GM21381 (cell line): ENCODE measurements around the gene GRB10.
"Not testable (repeated sequence)": the region's sequence is repeated elsewhere in the genome, so short reads cannot be mapped to it uniquely, and the experiment has no call there.

Experiments used
- ATAC-seq: cut with Tn5 transposase; IDR thresholded peaks from one replicate; pipeline ENCODE4 v1.9.1; 2021; ENCODE audit warnings: mild to moderate bottlenecking, moderate library complexity; ENCODE audit not compliant: unreplicated experiment

GRB10 gene

DNA sequence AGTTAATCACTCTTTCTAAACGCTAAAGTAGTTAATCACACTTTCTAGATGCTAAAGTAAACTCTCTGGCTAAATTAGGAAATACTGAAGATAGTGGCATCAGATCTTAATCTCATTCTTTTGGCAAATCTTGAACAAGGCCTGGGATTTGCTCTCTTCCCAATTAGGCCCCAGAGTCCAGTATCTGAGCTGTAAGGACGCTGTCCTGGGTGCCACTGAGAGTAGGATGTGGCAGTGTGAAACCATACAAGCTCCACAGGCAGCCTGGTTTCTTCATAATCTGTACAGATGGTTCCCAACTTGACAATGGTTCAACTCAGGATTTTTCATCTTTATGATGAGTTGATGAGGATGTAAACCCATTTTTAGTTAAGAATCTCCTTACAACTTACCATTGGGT, 36.9 kb downstream of the GRB10 start:
- no peak for ATAC-seq

DNA sequence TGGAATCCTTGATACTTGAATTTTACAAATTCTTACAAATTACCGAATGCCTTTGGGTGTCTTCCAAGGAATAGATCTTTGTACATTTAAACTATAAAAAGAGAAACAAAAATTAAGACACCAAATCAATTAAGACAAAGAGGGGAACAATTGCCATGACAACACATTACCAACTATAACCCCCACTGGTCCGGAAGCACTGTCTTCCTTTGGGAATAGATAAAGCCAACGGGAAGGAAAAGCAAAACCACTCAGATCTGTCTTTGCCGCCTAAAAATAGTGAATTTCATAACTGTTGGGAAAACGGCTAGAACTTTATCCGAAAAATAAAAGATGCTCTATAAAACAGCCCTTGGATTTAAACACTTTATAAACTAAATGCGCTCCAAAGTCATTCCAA, 37.4 kb downstream of the GRB10 start:
- ATAC-seq, result no peak

- no peak for ATAC-seq
These were observed 38.8 kb downstream of the GRB10 start for GRCh38 chr7:50743893-50744292.

- ATAC-seq, result no peak
These were observed 39.7 kb downstream of the GRB10 start for GRCh38 chr7:50743016-50743415.

- no peak for ATAC-seq
These were observed 40.3 kb downstream of the GRB10 start for GRCh38 chr7:50742401-50742800.

- no peak for ATAC-seq
These were observed 42.8 kb downstream of the GRB10 start for GRCh38 chr7:50739744-50740435.

DNA sequence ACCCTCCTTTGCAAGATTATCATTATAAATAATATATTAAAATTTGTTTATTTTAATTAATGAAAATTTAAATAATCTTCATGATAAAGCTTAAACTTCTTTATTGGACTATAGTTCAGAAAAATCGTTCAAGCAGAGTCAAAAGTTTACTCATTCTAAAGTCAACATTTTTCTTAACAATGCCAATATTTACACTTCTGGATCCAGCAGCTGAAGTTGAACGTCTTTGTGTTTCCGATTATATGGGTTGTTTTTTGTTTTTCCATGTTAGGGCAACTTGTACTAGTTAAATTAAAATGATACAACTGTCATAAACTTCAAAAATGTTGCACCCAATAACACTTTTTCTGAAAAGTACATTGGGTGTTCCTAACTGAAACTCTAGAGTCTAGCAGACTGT, 43.8 kb downstream of the GRB10 start:
- ATAC-seq, result no peak

GRCh38 chr7:50735836-50736235, 46.9 kb downstream of the GRB10 start:
- not testable (repeated sequence) for ATAC-seq

DNA sequence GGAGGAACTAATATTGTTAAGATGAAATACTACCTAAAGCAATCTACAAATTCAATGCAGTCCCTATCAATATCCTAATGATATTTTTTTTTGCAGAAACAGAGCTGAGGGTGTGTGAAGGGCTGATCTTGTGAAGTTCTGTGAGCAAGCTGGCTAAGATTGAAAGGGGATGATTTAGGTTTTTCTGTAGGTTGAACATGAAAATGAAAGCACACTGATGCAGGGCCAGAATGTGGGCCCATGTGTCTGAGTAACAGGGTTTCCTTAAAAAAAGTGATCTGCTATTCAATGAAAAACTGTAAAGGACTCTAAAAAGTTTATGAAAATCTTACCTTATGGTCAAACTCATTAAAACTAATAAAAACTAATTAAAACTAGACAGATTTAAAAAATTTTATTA, 47.4 kb downstream of the GRB10 start:
- no peak for ATAC-seq

- ATAC-seq, result no peak
These were observed 48.5 kb downstream of the GRB10 start for GRCh38 chr7:50734246-50734645.

- ATAC-seq, result no peak
These were observed 49.1 kb downstream of the GRB10 start for GRCh38 chr7:50733552-50733951.

GRCh38 chr7:50731703-50732582, 50.8 kb downstream of the GRB10 start:
- ATAC-seq, result no peak

DNA sequence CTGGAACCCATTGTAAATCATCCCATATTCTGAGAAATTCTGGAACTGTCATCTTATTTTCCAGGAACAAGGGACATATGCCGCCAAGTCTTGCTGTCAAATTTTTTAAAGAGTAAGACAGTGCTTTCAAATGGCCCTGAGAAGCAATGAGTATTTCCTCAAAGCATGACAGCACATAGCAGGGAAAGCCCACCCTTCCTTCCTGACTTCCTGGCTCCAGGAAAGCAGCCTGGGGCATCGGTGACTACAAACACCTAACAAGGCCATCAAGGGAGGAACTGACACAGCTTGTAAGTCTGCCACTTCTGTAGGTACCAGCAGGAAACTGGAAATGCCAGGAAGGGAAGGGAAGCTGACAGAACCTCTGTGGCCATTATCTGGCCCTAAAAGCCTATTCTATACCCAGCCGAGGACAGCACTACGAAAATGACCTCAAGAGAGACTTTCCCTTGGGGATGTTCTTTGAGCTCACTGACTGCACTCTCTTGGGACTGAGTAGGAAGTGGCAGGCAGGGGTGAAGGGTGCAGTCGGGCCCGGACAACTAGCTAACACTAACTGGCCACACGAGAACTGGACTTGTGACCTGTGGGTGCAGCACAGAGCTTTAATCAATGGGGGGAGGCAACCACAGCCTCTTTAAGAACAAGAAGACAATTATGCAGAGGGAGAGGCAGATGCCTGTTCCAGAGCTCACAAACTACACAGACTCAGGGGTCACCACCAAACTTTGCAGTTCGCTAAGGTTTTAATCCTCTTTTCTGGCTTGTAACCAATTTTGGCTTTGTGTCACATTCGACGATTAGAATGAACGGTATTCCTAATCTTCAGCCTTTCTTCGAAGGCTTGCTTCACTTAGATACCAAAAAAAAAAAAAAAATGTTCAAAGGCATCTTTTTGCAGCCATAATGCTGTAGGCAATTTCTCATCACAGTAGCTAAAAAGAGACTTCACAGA, 52.0 kb downstream of the GRB10 start:
- no peak for ATAC-seq

- no peak for ATAC-seq
These were observed 52.7 kb downstream of the GRB10 start for GRCh38 chr7:50729962-50730361.

DNA sequence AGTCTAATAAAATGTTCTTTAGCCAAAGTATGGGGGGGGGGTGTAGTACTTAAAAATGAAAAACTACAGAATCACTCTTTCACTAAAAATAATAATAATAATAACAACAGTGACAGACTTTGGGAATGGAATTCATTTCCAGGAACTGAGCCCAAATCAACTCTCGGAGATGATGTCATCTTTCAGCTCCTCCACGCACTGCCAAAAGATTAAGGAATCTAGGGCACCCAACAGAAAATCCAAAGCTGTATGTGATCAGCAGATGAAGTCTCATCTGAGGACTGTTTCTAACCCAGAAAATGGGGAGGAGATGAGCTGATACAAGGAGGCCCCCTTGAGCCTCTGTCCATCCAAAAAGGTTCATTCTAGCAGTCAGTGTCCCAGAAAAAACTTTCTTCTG, 54.5 kb downstream of the GRB10 start:
- no peak for ATAC-seq

GRCh38 chr7:50727711-50728110, 55.0 kb downstream of the GRB10 start:
- ATAC-seq, result no peak

DNA sequence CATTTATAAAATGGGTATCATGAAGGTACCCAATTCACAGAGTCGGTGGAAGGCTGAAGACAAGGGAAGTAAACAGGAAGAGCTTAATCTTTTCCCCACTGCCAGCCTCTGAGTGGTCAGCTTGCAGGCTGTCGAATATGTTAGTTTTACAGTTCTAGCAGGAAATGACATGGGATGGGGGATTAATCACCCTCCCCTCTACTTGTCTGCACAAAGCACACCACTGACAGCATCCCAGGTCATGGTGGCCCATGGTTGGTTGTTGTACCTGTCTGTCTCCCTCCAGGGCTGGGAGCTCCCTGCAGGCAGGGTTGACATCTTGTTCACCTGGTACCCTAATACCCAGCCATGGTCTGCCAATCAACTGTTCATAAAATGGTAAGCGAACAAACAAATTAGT, 55.6 kb downstream of the GRB10 start:
- no peak for ATAC-seq

DNA sequence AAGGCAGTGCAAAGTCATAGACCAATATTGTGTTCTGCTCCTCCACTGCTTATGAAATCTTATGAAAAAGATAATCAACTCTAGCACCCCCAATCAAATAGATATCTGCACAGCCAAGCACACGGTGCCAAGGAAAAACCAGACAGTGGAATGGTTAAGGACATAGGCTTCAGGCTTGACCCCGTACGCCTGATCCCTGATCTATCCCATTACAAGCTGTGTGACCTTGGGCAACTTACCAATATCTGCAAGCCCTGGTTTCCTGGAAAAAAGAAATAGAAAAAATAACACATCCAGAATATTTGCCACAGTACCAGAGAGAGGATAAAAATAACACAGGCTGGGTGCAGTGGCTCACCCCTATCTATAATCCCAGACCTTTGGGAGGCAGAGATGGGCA, 56.9 kb downstream of the GRB10 start:
- no peak for ATAC-seq

DNA sequence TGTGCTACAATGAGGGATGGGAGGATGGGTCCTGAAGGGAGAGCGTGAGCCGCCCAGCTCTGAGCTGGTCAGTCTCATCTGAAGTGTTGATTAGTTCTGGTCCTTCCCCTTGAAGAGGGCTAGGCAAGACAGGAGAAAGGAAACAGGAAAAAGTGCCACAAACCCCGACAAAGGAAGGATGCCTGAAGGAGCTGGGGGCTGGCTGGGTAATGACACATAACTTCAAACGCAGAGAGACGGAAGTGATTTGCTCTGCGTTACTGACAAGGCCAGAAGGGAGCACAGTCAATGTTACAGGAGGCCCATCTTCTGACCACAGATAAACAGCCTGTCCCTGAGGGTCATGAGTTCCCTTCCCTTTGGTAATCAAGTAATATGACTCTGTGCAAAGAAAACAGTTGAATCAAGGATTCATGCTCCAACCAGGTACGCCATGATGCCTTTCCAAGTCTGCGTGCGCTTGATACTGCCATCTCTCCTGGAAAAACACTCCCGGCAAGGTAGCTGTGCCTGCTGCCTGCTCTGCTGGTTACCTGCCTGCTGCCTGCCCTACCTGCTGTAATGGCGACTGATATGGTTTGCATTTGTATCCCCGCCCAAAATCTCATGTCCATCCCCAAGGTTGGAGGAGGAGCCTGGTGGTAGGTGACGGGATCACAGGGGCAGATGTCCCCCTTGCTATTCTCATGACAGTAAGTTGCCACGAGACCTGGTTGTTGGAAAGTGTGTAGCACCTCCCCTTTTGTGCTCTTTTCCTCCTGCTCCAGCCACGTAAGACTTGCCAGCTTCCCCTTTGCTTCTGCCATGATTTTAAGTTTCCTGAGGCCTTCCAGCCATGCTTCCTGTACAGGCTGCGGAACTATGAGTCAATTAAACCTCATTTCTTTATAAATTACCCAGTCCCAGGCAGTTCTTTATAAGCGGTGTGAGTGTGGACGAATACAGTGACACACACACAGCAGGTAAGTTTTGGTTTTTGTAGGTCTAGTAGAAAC, 57.9 kb downstream of the GRB10 start:
- ATAC-seq, result no peak

DNA sequence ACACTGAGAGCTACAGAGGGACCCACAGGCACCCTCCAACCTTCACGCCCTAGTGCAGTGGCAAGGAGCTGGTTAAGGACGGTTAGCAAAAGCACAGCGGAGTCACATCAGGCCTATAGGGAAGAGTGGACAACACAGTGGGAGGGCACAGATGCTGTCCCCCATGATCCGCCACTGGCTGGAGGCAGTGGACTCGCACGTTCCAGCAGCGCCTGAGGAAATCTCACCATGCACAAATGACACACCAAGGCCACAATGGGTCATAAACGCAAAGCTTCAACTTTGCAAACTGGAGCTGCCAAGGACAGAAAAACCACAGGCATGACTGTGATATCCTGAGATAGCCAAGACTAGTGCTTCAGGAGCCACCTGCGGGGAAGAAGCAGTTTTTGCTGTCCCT, 58.8 kb downstream of the GRB10 start:
- no peak for ATAC-seq
